Heart right ventricle (tissue), 16 donors: Measurements from ENCODE around the gene DBH. TPM values are rescaled to one million over a fixed set of nuclear protein-coding genes. Genes with fewer than 3 reads are reported as not detected.

Experiments used
- ATAC-seq, 8 donors: fragments of 200-7000 bp; cut with Tn5 transposase; one replicate each; pipeline ENCODE4 v1.9.1; 2020; ENCODE audit warnings: mild to moderate bottlenecking in 8 of 8, moderate library complexity in 8 of 8, moderate number of reproducible peaks in 1 of 8
- DNase-seq, 2 donors: peaks; one replicate each; pipeline ENCODE4 v3.0.0-alpha.2; 2020
- H3K27ac ChIP-seq, 10 donors: fragments of 200-600 bp; sonication (generic) in 2 of 10; one replicate each; pipeline versions ENCODE4 v1.5.0 to v1.8.0; 2020 to 2022; ENCODE audit warnings: mild to moderate bottlenecking in 3 of 10
- H3K27me3 ChIP-seq, 7 donors: fragments of 200-600 bp; one replicate each; pipeline ENCODE4 v1.8.0; 2021 to 2022; ENCODE audit warnings: mild to moderate bottlenecking in 2 of 7
- H3K36me3 ChIP-seq, 9 donors: fragments of 200-600 bp; sonication (generic) in 1 of 9; one replicate each; pipeline versions ENCODE4 v1.5.0 to v1.8.0; 2020 to 2022; ENCODE audit warnings: mild to moderate bottlenecking in 2 of 9
- H3K4me1 ChIP-seq, 9 donors: fragments of 200-600 bp; sonication (generic) in 1 of 9; one replicate each; pipeline versions ENCODE4 v1.5.0 to v1.8.0; 2020 to 2022; ENCODE audit warnings: mild to moderate bottlenecking in 4 of 9
- H3K4me3 ChIP-seq, 10 donors: fragments of 200-600 bp; sonication (generic) in 2 of 10; one replicate each; pipeline versions ENCODE4 v1.5.0 to v1.8.0; 2020 to 2022; ENCODE audit warnings: mild to moderate bottlenecking in 7 of 10, moderate library complexity in 2 of 10
- H3K9me3 ChIP-seq, 11 donors: fragments of 200-600 bp in 10 of 11; sonication (generic) in 2 of 11; one replicate each; pipeline versions ENCODE4 v1.5.0 to v1.8.0; 2013 to 2022; ENCODE audit warnings: mild to moderate bottlenecking in 2 of 11, control low read depth in 1 of 11, moderate library complexity in 1 of 11
- CTCF ChIP-seq, 9 donors: fragments of 200-600 bp; sonication (generic) in 2 of 9; IDR thresholded peaks; one replicate each; pipeline versions ENCODE4 v1.5.0 to v1.8.0; 2021 to 2022; ENCODE audit warnings: antibody characterized with exemption in 9 of 9, mild to moderate bottlenecking in 5 of 9, moderate library complexity in 1 of 9
- WGBS, 2 donors: extraction: QIAGEN DNeasy Blood & Tissue Kit; methylation state at CpG; one replicate each; pipeline ENCODE4 v1.1.7; 2013; ENCODE audit warnings: inconsistent platforms in 1 of 2; 5-methylcytosine and 5-hydroxymethylcytosine counted together
- intact Hi-C, 10 donors: fragments of 100-400 bp; cut with DNase I; formaldehyde crosslinking; loops; one replicate each; pipeline versions ENCODE4 v1.11.1 to v1.14.2; 2022
- polyA plus RNA-seq, 2 donors: library from polyadenylated mRNA; stranded (reverse); fragments of 200-250 nt; gene quantifications; one replicate each; pipeline ENCODE4 v1.2.3, GENCODE V29; 2013
- total RNA-seq, 10 donors: library from RNA; stranded (reverse); fragmentation: NEBNext Ultra II Directional in 3 of 10; extraction: Animal tissue kit (Norgen Biotek cat#: 25700) in 3 of 10; gene quantifications; one replicate each; pipeline versions ENCODE4 v1.2.1 to v1.2.4, GENCODE V29; 2021 to 2023
- donor health status: Arrhythmogenic right ventricular cardiomyopathy.
- donor health status: ischemic (EF 13 %, LVEDD 7.1; RV severe dilation, severe dysfunction).
- donor health status: healthy with polysubstance abuse.
- donor health status: DM: no; HTN: yes; CAD: no.
- donor health status: DM: no; HTN: no; CAD: no.
- donor health status: ischemic (EF 25% LVEDD 6.9; RV normal size, moderate dysfunction).
- donor health status: ischemic (EF 25% LVEDD 5.7; RV mildly dilated, moderate dysfunction).
- donor health status: healthy.
- donor health status: DM: yes; HTN: yes; CAD: no.
- donor health status: Ischemic cardiomyopathy.
- donor health status: ischemic (EF 35%, LVEDD 5.7; RV mildly dilated, moderate dysfunction).
- donor health status: nonischemic (EF 11% LVEDD 7.7; RV severe dilation, severe dysfunction).
- donor health status: DM: yes; HTN: yes; CAD: no.
- donor health status: PGD.
- donor health status: ischemic (EF 29% LVEDD 5.4; RV normal size, mild dysfunction).
- donor health status: nonischemic (EF 23%, LVEDD 6.1; RV moderate dilation, normal function).

DBH gene
- total and polyA plus RNA-seq, 12 donors, result 0.01 to 0.09 TPM; not detected in 10

DNA sequence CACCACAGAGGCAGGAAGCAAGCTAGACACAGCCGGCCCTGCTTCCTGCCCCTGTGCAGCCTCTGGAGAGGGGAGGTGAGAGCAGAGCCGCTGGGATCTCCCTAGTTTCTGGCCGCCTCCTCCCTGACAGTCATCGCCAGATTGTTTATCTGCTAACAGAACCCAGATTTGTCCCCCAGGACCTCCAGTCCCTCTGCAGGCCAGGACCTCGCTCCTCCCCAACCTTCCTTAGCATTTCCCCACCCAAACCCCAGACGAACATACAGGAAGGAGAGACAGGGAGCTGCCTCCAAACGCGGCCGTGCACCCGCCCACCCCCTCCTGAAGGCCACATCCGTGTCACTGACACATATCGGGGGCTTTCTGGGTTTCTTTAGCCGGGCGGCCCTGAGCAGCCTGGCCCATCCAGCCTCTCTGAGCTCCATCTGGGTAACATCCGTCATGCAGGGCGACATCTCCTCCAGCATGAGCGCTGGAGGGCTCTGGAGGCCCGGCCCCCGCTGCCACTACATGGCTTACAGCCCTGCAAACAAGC lies 47.5 kb downstream of the DBH start:
- Histone ChIP-seq H3K27ac (peak overlapping the region; percentile 46 to 83 (median 72)), H3K4me3 (peak overlapping the region in 1 of 10 donors; percentile 8), H3K36me3 (no peaks in the 10 kb centered on the region), H3K27me3 (peaks cover 0 to 4% (median 0%) of the 10 kb centered on the region in 7 donors), H3K4me1 (peaks cover 13 to 62% (median 44%) of the 10 kb centered on the region in 9 donors), H3K9me3 (no peaks in the 10 kb centered on the region)
- peak; percentile 63 to 81 (median 70) for ATAC-seq
- peak in 1 of 9 donors; percentile 8 for TF ChIP-seq CTCF (IDR thresholded peaks at IDR 0.05)
- WGBS, 2 donors, result 38 to 45% methylated on average over 19 of the region's 19 CpGs
- intact Hi-C loops, result no loop called here
- peak; percentile 71 to 73 for DNase-seq

- ATAC-seq (peak in 1 of 8 donors; percentile 21), DNase-seq (no peak)
- Histone ChIP-seq H3K27ac (peak overlapping the region; percentile 46 to 83 (median 72)), H3K4me3 (no peak overlapping the region), H3K9me3 (no peaks in the 10 kb centered on the region), H3K36me3 (no peaks in the 10 kb centered on the region), H3K27me3 (peaks cover 0 to 4% (median 0%) of the 10 kb centered on the region in 7 donors), H3K4me1 (peaks cover 13 to 55% (median 38%) of the 10 kb centered on the region in 9 donors)
- WGBS, 2 donors, result 67 to 68% methylated on average over 26 of the region's 26 CpGs
- no peak for TF ChIP-seq CTCF (IDR thresholded peaks at IDR 0.05)
- intact Hi-C loops, result no loop called here
Observed at GRCh38 chr9:133684121-133684935, 48.2 kb downstream of the DBH start.

DNA sequence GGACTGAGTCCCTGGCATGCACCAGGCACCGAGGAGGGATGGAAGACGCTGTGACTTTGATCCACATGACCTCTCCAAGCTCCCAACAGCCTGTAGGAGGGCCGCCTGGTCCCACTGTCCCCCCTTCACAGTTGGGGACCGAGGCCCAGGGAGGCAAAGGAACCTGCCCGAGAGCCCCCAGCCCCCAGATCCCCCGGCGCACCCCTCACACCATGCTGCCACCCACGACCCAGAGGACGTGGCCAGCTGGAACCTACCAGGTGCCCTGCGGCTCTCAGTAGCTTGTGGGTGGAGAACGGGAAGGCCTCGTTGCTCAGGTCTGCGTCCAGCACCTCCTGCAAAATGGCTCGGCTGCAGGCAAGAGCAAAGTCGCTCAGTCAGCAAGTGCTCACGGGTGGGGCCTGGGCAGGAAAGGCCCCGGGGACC lies 48.8 kb downstream of the DBH start:
- Histone ChIP-seq H3K4me3 (no peak overlapping the region), H3K27ac (peak overlapping the region in 6 of 10 donors; percentile 71 to 83 (median 80)), H3K27me3 (peaks cover 0 to 4% (median 0%) of the 10 kb centered on the region in 7 donors), H3K4me1 (peaks cover 13 to 49% (median 31%) of the 10 kb centered on the region in 9 donors), H3K36me3 (no peaks in the 10 kb centered on the region), H3K9me3 (no peaks in the 10 kb centered on the region)
- no peak for TF ChIP-seq CTCF (IDR thresholded peaks at IDR 0.05)
- ATAC-seq (no peak), DNase-seq (no peak)
- WGBS, 2 donors, result 91 to 93% methylated on average over 17 of the region's 17 CpGs
- intact Hi-C loops, result no loop called here

- Histone ChIP-seq H3K27me3 (peaks cover 0 to 4% (median 0%) of the 10 kb centered on the region in 7 donors), H3K4me3 (no peak overlapping the region), H3K9me3 (no peaks in the 10 kb centered on the region), H3K36me3 (no peaks in the 10 kb centered on the region), H3K27ac (peak overlapping the region in 1 of 10 donors; percentile 83), H3K4me1 (peaks cover 13 to 39% (median 24%) of the 10 kb centered on the region in 9 donors)
- ATAC-seq (no peak), DNase-seq (no peak)
- 90 to 93% methylated on average over 18 of the region's 18 CpGs for WGBS, 2 donors
- intact Hi-C loops, result no loop called here
- TF ChIP-seq CTCF (IDR thresholded peaks at IDR 0.05), result no peak
Observed at GRCh38 chr9:133685653-133686609, 49.8 kb downstream of the DBH start.
